Cerebellar nuclear complex (tissue), 1 donor: Measurements from ENCODE around the gene CYP4A11.
"Not testable (repeated sequence)": the region's sequence is repeated elsewhere in the genome, so short reads cannot be mapped to it uniquely, and the experiment has no call there.

Experiments used
- DNase-seq, 2 experiments: peaks; one replicate each; lab custom pipeline; 2025; lab: John Stamatoyannopoulos, UW

Gene CYP4A11

DNA sequence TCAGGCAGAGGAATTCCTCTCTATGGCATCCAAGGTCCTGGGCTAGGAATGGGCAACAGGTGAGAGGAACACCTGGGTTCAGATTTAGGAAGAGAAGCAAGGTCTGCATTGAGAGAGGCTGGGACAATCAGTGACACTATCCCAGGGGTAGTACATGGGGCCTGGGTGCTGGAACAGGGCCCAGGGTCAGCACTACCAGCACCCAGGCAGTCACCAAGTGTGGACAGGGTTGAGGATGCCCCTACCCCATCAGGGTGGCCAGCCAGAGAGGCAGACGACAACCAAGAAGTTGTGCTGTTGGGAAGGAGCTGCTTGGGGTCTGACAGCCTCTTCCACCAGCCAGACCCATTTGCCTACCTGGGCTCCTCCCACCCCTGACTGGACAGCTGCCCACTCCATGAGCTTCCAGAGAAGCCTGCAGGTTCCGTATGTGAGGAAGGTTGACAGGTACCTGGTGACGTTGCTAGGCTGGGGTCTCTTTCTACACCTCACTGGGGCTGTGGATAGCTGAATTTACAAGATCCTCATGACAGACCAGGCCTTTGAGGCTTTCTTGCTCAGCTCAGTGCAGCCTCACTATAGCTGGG, 13.9 kb downstream of the CYP4A11 start:
- no peak for DNase-seq

DNA sequence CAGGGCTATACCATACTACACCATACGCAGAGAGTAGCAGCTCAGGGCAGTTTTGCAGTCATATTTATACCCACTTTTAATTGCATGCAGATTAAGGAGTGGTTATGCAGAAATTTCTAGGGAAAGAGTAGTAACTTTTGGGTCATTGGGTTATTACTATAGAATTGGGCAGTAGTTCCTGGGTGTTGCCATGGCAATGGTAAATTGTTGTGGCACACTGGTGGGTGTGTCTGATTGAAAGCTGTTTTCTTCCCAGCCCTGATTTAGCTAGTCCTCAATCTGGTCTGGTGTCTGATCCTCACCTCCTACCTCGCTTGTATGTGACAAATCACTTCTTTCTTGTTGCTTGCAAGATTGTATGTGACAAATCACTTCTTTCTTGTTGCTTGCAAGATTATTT, 30.5 kb downstream of the CYP4A11 start:
- no peak for DNase-seq

DNA sequence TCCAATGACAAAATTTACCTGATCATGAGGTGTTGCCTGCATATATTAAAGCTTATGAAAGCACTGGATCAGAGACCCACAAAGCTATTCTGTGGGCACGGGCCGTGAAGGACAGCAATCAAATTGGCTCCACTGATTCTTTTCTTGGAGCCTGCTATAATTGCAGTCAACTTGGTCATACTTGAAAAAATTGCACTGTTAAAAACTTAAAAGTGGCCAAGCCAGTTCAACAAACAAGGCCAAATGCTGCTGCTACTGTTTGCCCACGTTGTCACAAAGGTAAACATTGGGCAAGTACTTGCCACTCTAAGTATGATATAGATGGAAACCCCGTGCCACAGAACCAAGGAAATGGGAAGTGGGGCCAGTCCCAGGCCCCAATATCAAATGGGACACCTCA, 37.8 kb downstream of the CYP4A11 start:
- no peak for DNase-seq

DNA sequence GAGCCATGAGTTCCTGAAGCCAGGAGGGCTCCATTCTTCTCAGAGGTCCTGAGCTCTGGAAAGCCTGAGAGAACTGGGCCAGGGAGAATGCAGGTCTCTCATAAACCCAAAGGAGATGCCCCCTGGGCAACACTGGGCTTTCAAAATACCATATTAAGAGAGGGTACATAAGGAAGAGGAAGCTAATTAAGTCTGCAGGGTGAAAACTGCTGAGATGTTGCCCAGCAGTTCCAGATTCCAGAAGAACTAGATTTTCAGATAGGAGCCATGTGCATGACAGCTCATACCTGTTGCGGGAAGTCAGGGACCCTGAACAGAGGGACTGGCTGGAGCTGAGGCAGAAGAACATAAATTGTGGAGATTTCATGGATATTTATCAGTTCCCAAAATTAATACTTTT, 40.9 kb downstream of the CYP4A11 start:
- no peak for DNase-seq

DNA sequence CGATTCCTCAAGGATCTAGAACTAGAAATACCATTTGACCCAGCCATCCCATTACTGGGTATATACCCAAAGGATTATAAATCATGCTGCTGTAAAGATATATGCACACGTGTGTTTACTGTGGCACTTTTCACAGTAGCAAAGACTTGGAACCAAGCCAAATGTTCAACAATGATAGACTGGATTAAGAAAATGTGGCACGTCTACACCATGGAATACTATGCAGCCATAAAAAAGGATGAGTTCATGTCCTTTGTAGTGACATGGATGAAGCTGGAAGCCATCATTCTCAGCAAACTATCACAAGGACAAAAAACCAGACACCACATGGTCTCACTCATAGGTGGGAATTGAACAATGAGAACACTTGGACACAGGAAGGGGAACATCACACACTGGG, 59.6 kb downstream of the CYP4A11 start:
- not testable (repeated sequence) for DNase-seq
